WTC11 (cell line): Measurements from ENCODE around the gene STK26. TPM values are rescaled to one million over a fixed set of nuclear protein-coding genes. Genes with fewer than 3 reads are reported as not detected.

Experiments used
- ATAC-seq: fragments of 200-7000 bp; cut with Tn5 transposase; 2 replicates; pipeline ENCODE4 v1.10.0; 2021; ENCODE audit warnings: mild to moderate bottlenecking, moderate library complexity
- CTCF ChIA-PET: fragments of 300-600 bp; sonication (Branson Sonifier 250); formaldehyde crosslinking; loops from one replicate; lab custom pipeline; 2021; ENCODE audit warnings: antibody characterized with exemption; lab: Charles Lee
- POLR2A ChIA-PET: fragments of 350-600 bp; sonication (Branson Sonifier 250); formaldehyde crosslinking; loops from one replicate; lab custom pipeline; 2021; ENCODE audit warnings: antibody characterized with exemption; lab: Charles Lee
- DNase-seq: peaks from one replicate; pipeline ENCODE4 v3.0.0; 2021; ENCODE audit warnings: low spot score
- H3K27ac Mint-ChIP-seq: 2 replicates; pipeline ENCODE4 v1.8.0; 2021; ENCODE audit warnings: mixed read lengths
- H3K27me3 Mint-ChIP-seq: 2 replicates; pipeline ENCODE4 v1.8.0; 2021; ENCODE audit warnings: low read depth, mild to moderate bottlenecking, moderate library complexity, mixed read lengths
- H3K36me3 Mint-ChIP-seq: 2 replicates; pipeline ENCODE4 v1.8.0; 2021; ENCODE audit warnings: mixed read lengths
- H3K4me1 Mint-ChIP-seq: 2 replicates; pipeline ENCODE4 v1.8.0; 2022; ENCODE audit warnings: mixed read lengths
- H3K4me3 Mint-ChIP-seq: 2 replicates; pipeline ENCODE4 v1.8.0; 2021; ENCODE audit warnings: mild to moderate bottlenecking, moderate library complexity, mixed read lengths
- H3K9me3 Mint-ChIP-seq: 2 replicates; pipeline ENCODE4 v1.8.0; 2021; ENCODE audit warnings: mixed read lengths
- ARID4B ChIP-seq: sonication (generic); formaldehyde crosslinking; IDR thresholded peaks from 2 replicates; pipeline ENCODE4 v1.8.0; 2023; ENCODE audit warnings: missing genetic modification reagents, mild to moderate bottlenecking, borderline replicate concordance
- CBFB ChIP-seq: sonication (generic); formaldehyde crosslinking; IDR thresholded peaks from 2 replicates; pipeline ENCODE4 v1.8.1; 2022; ENCODE audit warnings: mild to moderate bottlenecking, low read depth, missing genetic modification reagents
- CREM ChIP-seq: sonication (generic); formaldehyde crosslinking; IDR thresholded peaks from 2 replicates; pipeline ENCODE4 v1.8.1; 2022; ENCODE audit warnings: mild to moderate bottlenecking, missing genetic modification reagents, moderate library complexity
- EMX1 ChIP-seq: fragments of 250-450 bp; sonication (Bioruptor Pico); IDR thresholded peaks from 2 replicates; pipeline ENCODE4 v1.8.0; 2021; ENCODE audit warnings: mild to moderate bottlenecking
- JAZF1 ChIP-seq: fragments of 250-450 bp; sonication (Bioruptor Pico); IDR thresholded peaks from 2 replicates; pipeline ENCODE4 v1.9.0; 2021; ENCODE audit warnings: moderate library complexity, mild to moderate bottlenecking, inconsistent platforms
- MXD4 ChIP-seq: fragments of 250-450 bp; sonication (Bioruptor Pico); IDR thresholded peaks from 2 replicates; pipeline ENCODE4 v1.8.0; 2021; ENCODE audit warnings: mild to moderate bottlenecking, moderate library complexity, borderline replicate concordance
- MYBL2 ChIP-seq: sonication (generic); formaldehyde crosslinking; IDR thresholded peaks from 2 replicates; pipeline ENCODE4 v1.8.1; 2023; ENCODE audit warnings: mild to moderate bottlenecking, moderate library complexity, missing genetic modification reagents
- NFE2L1 ChIP-seq: sonication (generic); formaldehyde crosslinking; IDR thresholded peaks from 2 replicates; pipeline ENCODE4 v1.8.1; 2023; ENCODE audit warnings: missing genetic modification reagents
- NR1H2 ChIP-seq: sonication (generic); formaldehyde crosslinking; IDR thresholded peaks from 2 replicates; pipeline ENCODE4 v1.9.0; 2021; ENCODE audit warnings: mild to moderate bottlenecking, moderate library complexity, missing genetic modification reagents
- NR2C2 ChIP-seq: sonication (generic); formaldehyde crosslinking; IDR thresholded peaks from 2 replicates; pipeline ENCODE4 v1.8.0; 2022; ENCODE audit warnings: mild to moderate bottlenecking, missing genetic modification reagents
- NR3C1 ChIP-seq: sonication (generic); formaldehyde crosslinking; conservative IDR thresholded peaks from 2 replicates; pipeline ENCODE4 v1.8.1; 2023; ENCODE audit warnings: low read depth, mild to moderate bottlenecking, missing genetic modification reagents
- OVOL2 ChIP-seq: fragments of 250-450 bp; sonication (Bioruptor Pico); IDR thresholded peaks from 2 replicates; pipeline ENCODE4 v1.9.0; 2021; ENCODE audit warnings: mild to moderate bottlenecking, borderline replicate concordance
- PRDM15 ChIP-seq: sonication (generic); formaldehyde crosslinking; IDR thresholded peaks from 2 replicates; pipeline ENCODE4 v1.8.0; 2022; ENCODE audit warnings: missing genetic modification reagents
- STAT6 ChIP-seq: sonication (generic); formaldehyde crosslinking; conservative IDR thresholded peaks from 2 replicates; pipeline ENCODE4 v1.8.1; 2023; ENCODE audit warnings: mild to moderate bottlenecking, low read depth, missing genetic modification reagents, moderate library complexity
- ZNF121 ChIP-seq: sonication (generic); formaldehyde crosslinking; IDR thresholded peaks from 2 replicates; pipeline ENCODE4 v1.8.0; 2023; ENCODE audit warnings: missing genetic modification reagents
- ZNF423 ChIP-seq: fragments of 250-450 bp; sonication (Bioruptor Pico); IDR thresholded peaks from 2 replicates; pipeline ENCODE4 v2.1.2; 2022; ENCODE audit warnings: mild to moderate bottlenecking, moderate library complexity
- ZNF425 ChIP-seq: fragments of 250-450 bp; sonication (Bioruptor Pico); conservative IDR thresholded peaks from 2 replicates; pipeline ENCODE4 v1.9.0; 2021; ENCODE audit warnings: mild to moderate bottlenecking
- ZNF671 ChIP-seq: fragments of 250-450 bp; sonication (Bioruptor Pico); IDR thresholded peaks from 2 replicates; pipeline ENCODE4 v1.8.0; 2021; ENCODE audit warnings: mild to moderate bottlenecking
- total RNA-seq: library from RNA; stranded (reverse); gene quantifications from 3 replicates; pipeline ENCODE4 v1.2.3, GENCODE V29; 2021
- TF ChIP-seq, protein P1 (sequence below): sonication (generic); formaldehyde crosslinking; IDR thresholded peaks from 2 replicates; pipeline ENCODE4 v1.8.1; 2023; ENCODE audit warnings: mild to moderate bottlenecking, missing genetic modification reagents, borderline replicate concordance
- TF ChIP-seq, protein P2 (sequence below): sonication (generic); formaldehyde crosslinking; IDR thresholded peaks from 2 replicates; pipeline ENCODE4 v1.8.1; 2023; ENCODE audit warnings: mild to moderate bottlenecking, missing genetic modification reagents

STK26 gene
- total RNA-seq, 1 experiment from 2014 or later: 77.6 TPM

GRCh38 chrX:132037479-132037993 lies 14.4 kb downstream of the STK26 start:
- Mint-ChIP-seq H3K4me3 (no peak overlapping the region), H3K27me3 (no peaks in the 10 kb centered on the region), H3K27ac (no peak overlapping the region), H3K9me3 (no peaks in the 10 kb centered on the region), H3K36me3 (no peaks in the 10 kb centered on the region), H3K4me1 (peaks cover 71% of the 10 kb centered on the region)
- DNase-seq: no peak
- no peak for ATAC-seq
- TF ChIP-seq NR3C1 (no peak), ARID4B (CRISPR knock-in tag) (no peak), MYBL2 (no peak), EMX1 (CRISPR knock-in tag) (no peak), CBFB (no peak), NR2C2 (CRISPR knock-in tag) (no peak), CREM (CRISPR knock-in tag) (no peak), PRDM15 (CRISPR knock-in tag) (no peak), OVOL2 (CRISPR knock-in tag) (no peak), STAT6 (CRISPR knock-in tag) (no peak), ZNF425 (CRISPR knock-in tag) (no peak), MXD4 (CRISPR knock-in tag) (no peak), NR1H2 (CRISPR knock-in tag) (no peak), ZNF121 (CRISPR knock-in tag) (no peak), ZNF423 (CRISPR knock-in tag) (no peak), JAZF1 (CRISPR knock-in tag) (no peak), ZNF671 (CRISPR knock-in tag) (no peak), NFE2L1 (CRISPR knock-in tag) (no peak)
- TF ChIP-seq, protein P1, sequence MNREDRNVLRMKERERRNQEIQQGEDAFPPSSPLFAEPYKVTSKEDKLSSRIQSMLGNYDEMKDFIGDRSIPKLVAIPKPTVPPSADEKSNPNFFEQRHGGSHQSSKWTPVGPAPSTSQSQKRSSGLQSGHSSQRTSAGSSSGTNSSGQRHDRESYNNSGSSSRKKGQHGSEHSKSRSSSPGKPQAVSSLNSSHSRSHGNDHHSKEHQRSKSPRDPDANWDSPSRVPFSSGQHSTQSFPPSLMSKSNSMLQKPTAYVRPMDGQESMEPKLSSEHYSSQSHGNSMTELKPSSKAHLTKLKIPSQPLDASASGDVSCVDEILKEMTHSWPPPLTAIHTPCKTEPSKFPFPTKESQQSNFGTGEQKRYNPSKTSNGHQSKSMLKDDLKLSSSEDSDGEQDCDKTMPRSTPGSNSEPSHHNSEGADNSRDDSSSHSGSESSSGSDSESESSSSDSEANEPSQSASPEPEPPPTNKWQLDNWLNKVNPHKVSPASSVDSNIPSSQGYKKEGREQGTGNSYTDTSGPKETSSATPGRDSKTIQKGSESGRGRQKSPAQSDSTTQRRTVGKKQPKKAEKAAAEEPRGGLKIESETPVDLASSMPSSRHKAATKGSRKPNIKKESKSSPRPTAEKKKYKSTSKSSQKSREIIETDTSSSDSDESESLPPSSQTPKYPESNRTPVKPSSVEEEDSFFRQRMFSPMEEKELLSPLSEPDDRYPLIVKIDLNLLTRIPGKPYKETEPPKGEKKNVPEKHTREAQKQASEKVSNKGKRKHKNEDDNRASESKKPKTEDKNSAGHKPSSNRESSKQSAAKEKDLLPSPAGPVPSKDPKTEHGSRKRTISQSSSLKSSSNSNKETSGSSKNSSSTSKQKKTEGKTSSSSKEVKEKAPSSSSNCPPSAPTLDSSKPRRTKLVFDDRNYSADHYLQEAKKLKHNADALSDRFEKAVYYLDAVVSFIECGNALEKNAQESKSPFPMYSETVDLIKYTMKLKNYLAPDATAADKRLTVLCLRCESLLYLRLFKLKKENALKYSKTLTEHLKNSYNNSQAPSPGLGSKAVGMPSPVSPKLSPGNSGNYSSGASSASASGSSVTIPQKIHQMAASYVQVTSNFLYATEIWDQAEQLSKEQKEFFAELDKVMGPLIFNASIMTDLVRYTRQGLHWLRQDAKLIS (CRISPR knock-in tag): no peak
- TF ChIP-seq, protein P2, sequence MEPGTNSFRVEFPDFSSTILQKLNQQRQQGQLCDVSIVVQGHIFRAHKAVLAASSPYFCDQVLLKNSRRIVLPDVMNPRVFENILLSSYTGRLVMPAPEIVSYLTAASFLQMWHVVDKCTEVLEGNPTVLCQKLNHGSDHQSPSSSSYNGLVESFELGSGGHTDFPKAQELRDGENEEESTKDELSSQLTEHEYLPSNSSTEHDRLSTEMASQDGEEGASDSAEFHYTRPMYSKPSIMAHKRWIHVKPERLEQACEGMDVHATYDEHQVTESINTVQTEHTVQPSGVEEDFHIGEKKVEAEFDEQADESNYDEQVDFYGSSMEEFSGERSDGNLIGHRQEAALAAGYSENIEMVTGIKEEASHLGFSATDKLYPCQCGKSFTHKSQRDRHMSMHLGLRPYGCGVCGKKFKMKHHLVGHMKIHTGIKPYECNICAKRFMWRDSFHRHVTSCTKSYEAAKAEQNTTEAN (CRISPR knock-in tag): no peak
- CTCF ChIA-PET: no interaction called here
- POLR2A ChIA-PET: no interaction called here
